Endothelial cell of umbilical vein (primary cell): ENCODE results near the gene ZNF609. TPM values are rescaled to one million over a fixed set of nuclear protein-coding genes. Genes with fewer than 3 reads are reported as not detected.

Experiments
- BruUV-seq: library from RNA; stranded (reverse); fragments of 400-500 nt; replicated peaks from 2 replicates; lab custom pipeline; 2021; lab: Mats Ljungman, UMichigan
- CTCF ChIA-PET: fragments of 300-600, 350-600 bp; sonication (Branson Sonifier 250); formaldehyde crosslinking; loops from one replicate; lab custom pipeline; 2021; ENCODE audit warnings: antibody characterized with exemption, inconsistent platforms; lab: Charles Lee
- POLR2A ChIA-PET: fragments of 300-600, 350-600 bp; sonication (Branson Sonifier 250); formaldehyde crosslinking; loops from one replicate; lab custom pipeline; 2021; ENCODE audit warnings: antibody characterized with exemption, inconsistent platforms; lab: Charles Lee
- DNase-seq: peaks from one replicate; pipeline ENCODE4 v3.0.0-alpha.2; 2011; ENCODE audit warnings: low read depth, low spot score
- FAIRE-seq: peaks from 2 replicates; lab custom pipeline; 2011; peaks lifted over from hg19 to GRCh38; lab: Jason Lieb, UNC
- H2AFZ ChIP-seq: 2 replicates; pipeline ENCODE4 v1.6.0; 2012; ENCODE audit warnings: low read depth, low read length, control low read depth, inconsistent platforms
- H3K27ac ChIP-seq: 2 replicates; pipeline ENCODE4 v1.5.1; 2011; ENCODE audit warnings: low read depth, mild to moderate bottlenecking, control low read depth, low read length, moderate library complexity; ENCODE audit not compliant: insufficient read depth
- H3K27me3 ChIP-seq, 2 experiments: 2 replicates each; pipeline versions ENCODE4 v1.6.0 to v1.6.1; 2011; ENCODE audit warnings: low read length in 2 of 2, mixed read lengths in 1 of 2; ENCODE audit not compliant: control insufficient read depth in 2 of 2, insufficient read depth in 2 of 2
- H3K36me3 ChIP-seq, 2 experiments: 2 replicates in 1 of 2; 3 replicates in 1 of 2; pipeline ENCODE4 v1.5.1; 2011; ENCODE audit warnings: low read length in 2 of 2, mild to moderate bottlenecking in 1 of 2, moderate library complexity in 1 of 2; ENCODE audit not compliant: control insufficient read depth in 2 of 2, insufficient read depth in 2 of 2; ENCODE audit errors: extremely low read depth in 1 of 2
- H3K4me1 ChIP-seq: 3 replicates; pipeline ENCODE4 v1.5.1; 2011; ENCODE audit warnings: mild to moderate bottlenecking, low read length; ENCODE audit not compliant: control insufficient read depth, insufficient read depth; ENCODE audit errors: extremely low read depth
- H3K4me2 ChIP-seq: 2 replicates; pipeline ENCODE4 v1.6.1; 2011; ENCODE audit warnings: low read length, control low read depth, mixed read lengths; ENCODE audit not compliant: insufficient read depth
- H3K4me3 ChIP-seq, 3 experiments: fragments of 200-600 bp in 1 of 3; sonication (generic), shearing (Covaris generic) in 1 of 3; replicated peaks in 1 of 3; 2 replicates each; pipeline ENCODE4 v1.5.1; 2011 to 2016; ENCODE audit warnings: control low read depth in 3 of 3, low read length in 3 of 3, mild to moderate bottlenecking in 2 of 3, inconsistent platforms in 1 of 3, low read depth in 1 of 3, moderate library complexity in 1 of 3; ENCODE audit not compliant: insufficient read depth in 1 of 3
- H3K79me2 ChIP-seq: 2 replicates; pipeline ENCODE4 v1.6.0; 2012; ENCODE audit warnings: low read length, inconsistent platforms; ENCODE audit not compliant: control insufficient read depth, insufficient read depth
- H3K9ac ChIP-seq: replicated peaks from 2 replicates; pipeline ENCODE3; 2011; ENCODE audit warnings: low read length, control low read depth; ENCODE audit not compliant: insufficient read depth; ENCODE audit errors: extremely low read depth
- H3K9me1 ChIP-seq: replicated peaks from 3 replicates; pipeline ENCODE4 v1.6.0; 2011; ENCODE audit warnings: mild to moderate bottlenecking, low read length; ENCODE audit not compliant: control insufficient read depth, insufficient read depth; ENCODE audit errors: extremely low read depth
- H3K9me3 ChIP-seq: replicated peaks from 2 replicates; pipeline ENCODE4 v1.5.1; 2012; ENCODE audit warnings: low read length, inconsistent platforms; ENCODE audit not compliant: control insufficient read depth, insufficient read depth
- H4K20me1 ChIP-seq: replicated peaks from 2 replicates; pipeline ENCODE3; 2011; ENCODE audit warnings: mild to moderate bottlenecking, low read length; ENCODE audit not compliant: control insufficient read depth, insufficient read depth; ENCODE audit errors: extremely low read depth
- CTCF ChIP-seq, 2 donors: IDR thresholded peaks; 1 replicate in 1 of 2; 2 replicates in 1 of 2; pipeline ENCODE4 v1.5.1; 2011; ENCODE audit warnings: low read length in 2 of 2, mild to moderate bottlenecking in 2 of 2, moderate library complexity in 2 of 2, control low read depth in 1 of 2, inconsistent platforms in 1 of 2, low read depth in 1 of 2; ENCODE audit not compliant: insufficient read depth in 1 of 2; ENCODE audit errors: extremely low read depth in 1 of 2
- EZH2 ChIP-seq: IDR thresholded peaks from 2 replicates; pipeline ENCODE4 v1.6.1; 2012; ENCODE audit warnings: borderline replicate concordance, low read depth, mild to moderate bottlenecking, moderate library complexity, low read length, inconsistent platforms; ENCODE audit not compliant: severe bottlenecking
- FOS ChIP-seq: IDR thresholded peaks from 2 replicates; pipeline ENCODE4 v1.6.1; 2011; ENCODE audit warnings: mild to moderate bottlenecking, low read length, moderate library complexity, borderline replicate concordance; ENCODE audit not compliant: insufficient read depth
- GATA2 ChIP-seq: IDR thresholded peaks from 2 replicates; pipeline ENCODE4 v1.7.0; 2011; ENCODE audit warnings: low read depth, mild to moderate bottlenecking, moderate library complexity, mixed read lengths, low read length; ENCODE audit not compliant: insufficient read length, insufficient read depth
- JUN ChIP-seq: IDR thresholded peaks from 2 replicates; pipeline ENCODE4 v1.6.1; 2011; ENCODE audit warnings: borderline replicate concordance, low read depth; ENCODE audit not compliant: insufficient read length, insufficient read depth
- MAX ChIP-seq: IDR thresholded peaks from 2 replicates; pipeline ENCODE4 v1.6.1; 2011; ENCODE audit not compliant: insufficient read depth, insufficient read length
- MYC ChIP-seq: IDR thresholded peaks from one replicate; pipeline ENCODE4 v1.6.1; 2011; ENCODE audit warnings: mild to moderate bottlenecking, low read depth, low read length
- POLR2A ChIP-seq: IDR thresholded peaks from 2 replicates; pipeline ENCODE4 v1.6.1; 2012; ENCODE audit warnings: low read depth, mild to moderate bottlenecking, control low read depth, low read length
- POLR2AphosphoS5 ChIP-seq: IDR thresholded peaks from 2 replicates; pipeline ENCODE4 v1.6.1; 2012; ENCODE audit warnings: low read depth, mild to moderate bottlenecking, control low read depth, low read length, moderate library complexity; ENCODE audit not compliant: insufficient read depth
- dilution Hi-C: fragments of 300-500 bp; cut with MboI; formaldehyde crosslinking; loops from one replicate; pipeline ENCODE4 v1.15.0; 2019; ENCODE audit warnings: low sequenced_read_pairs; ENCODE audit not compliant: extremely low pct_ligation_motif_present
- intact Hi-C: fragments of 100-400 bp; cut with micrococcal nuclease; formaldehyde crosslinking; loops from one replicate; pipeline ENCODE4 v1.10.0; 2022
- polyA plus RNA-seq, 4 experiments: library from polyadenylated mRNA; depleted of rRNA in 3 of 4; stranded (reverse) in 3 of 4; unstranded in 1 of 4; fragments of >200 nt; gene quantifications; 2 replicates each; pipeline versions ENCODE4 v1.2.1 to v1.2.3, GENCODE V29; 2011 to 2012; ENCODE audit warnings: missing spikeins in 1 of 4
- total RNA-seq: library from RNA; stranded (reverse); gene quantifications from 2 replicates; pipeline ENCODE4 v1.2.3, GENCODE V29; 2021

ZNF609 gene
- total and polyA plus RNA-seq, 2 donors (not counting 3 experiments of a cell fraction or from before 2014, with no cell fraction given) = 18.2 to 49.6 TPM

- intact Hi-C loops (no loop called here), dilution Hi-C loops (no loop called here)
- no peaks in the 10 kb centered on the region for H3K4me1 ChIP-seq
- no peaks in the 10 kb centered on the region for H3K9me3 ChIP-seq
- no peak overlapping the region for H3K4me2 ChIP-seq
- FAIRE-seq (no peak), DNase-seq (no peak)
- POLR2A ChIA-PET = no interaction called here
- H3K27me3 ChIP-seq = no peaks in the 10 kb centered on the region
- H3K27ac ChIP-seq = no peak overlapping the region
- BruUV-seq = no TSS peak
- no peaks in the 10 kb centered on the region for H3K9me1 ChIP-seq
- TF ChIP-seq MAX (no peak), EZH2 (no peak), FOS (no peak), CTCF (IDR thresholded peaks at IDR 0.05; ENCODE audit: extremely low read depth in 1 of 2, insufficient read depth in 1 of 2, low read depth in 1 of 2, low read length in 2 of 2) (no peak), POLR2A (no peak), GATA2 (no peak), POLR2AphosphoS5 (no peak), JUN (no peak), MYC (no peak)
- peaks cover 3% of the 10 kb centered on the region for H4K20me1 ChIP-seq
- CTCF ChIA-PET = no interaction called here
- H3K36me3 ChIP-seq = no peaks in the 10 kb centered on the region
- H3K79me2 ChIP-seq = peaks cover 78% of the 10 kb centered on the region
- no peak overlapping the region for H2AFZ ChIP-seq
- no peak overlapping the region for H3K4me3 ChIP-seq
- no peak overlapping the region for H3K9ac ChIP-seq
These were observed 84.1 kb downstream of the ZNF609 start for GRCh38 chr15:64544450-64544849.
